ENCODE results near the gene SMARCE1. TPM values are rescaled to one million over a fixed set of nuclear protein-coding genes. Genes with fewer than 3 reads are reported as not detected.
A peak's percentile ranks its signal among the peaks of the same experiment; 100 is the strongest.

The SMARCE1 gene
- total RNA-seq (ENCODE audit: insufficient read depth, low replicate concordance): 146 TPM

- DNase-seq (ENCODE audit: low spot score): peak; percentile 83
Measured at GRCh38 chr17:40647624-40648383, at the start of gene SMARCE1. Gene SMARCE1, minus strand, starts transcription at chr17:40647818. Its CDS starts 2,016 bp downstream, at chr17:40645802.

GRCh38 chr17:40697297-40697696 is 49.7 kb upstream of the SMARCE1 start:
- DNase-seq (ENCODE audit: low spot score): peak; percentile 54

GRCh38 chr17:40696651-40697072 is 49.0 kb upstream of the SMARCE1 start:
- no peak for DNase-seq (ENCODE audit: low spot score)

- no peak for DNase-seq (ENCODE audit: low spot score)
Measured at GRCh38 chr17:40695874-40696472, 48.4 kb upstream of the SMARCE1 start.

- DNase-seq (ENCODE audit: low spot score): peak; percentile 78
Measured at GRCh38 chr17:40694584-40694983, 47.0 kb upstream of the SMARCE1 start.

- no peak for DNase-seq (ENCODE audit: low spot score)
Measured at GRCh38 chr17:40687106-40687505, 39.5 kb upstream of the SMARCE1 start.

- peak; percentile 17 for DNase-seq (ENCODE audit: low spot score)
Measured at GRCh38 chr17:40686192-40686591, 38.6 kb upstream of the SMARCE1 start.

- no peak for DNase-seq (ENCODE audit: low spot score)
Measured at GRCh38 chr17:40680998-40681397, 33.4 kb upstream of the SMARCE1 start.

- no peak for DNase-seq (ENCODE audit: low spot score)
Measured at GRCh38 chr17:40679523-40679907, 31.9 kb upstream of the SMARCE1 start.

GRCh38 chr17:40678902-40679522 is 31.4 kb upstream of the SMARCE1 start:
- DNase-seq (ENCODE audit: low spot score): no peak

GRCh38 chr17:40675905-40676304 is 28.3 kb upstream of the SMARCE1 start:
- no peak for DNase-seq (ENCODE audit: low spot score)

- no peak for DNase-seq (ENCODE audit: low spot score)
Measured at GRCh38 chr17:40672654-40673053, 25.0 kb upstream of the SMARCE1 start.

GRCh38 chr17:40671282-40671681 is 23.7 kb upstream of the SMARCE1 start:
- no peak for DNase-seq (ENCODE audit: low spot score)

GRCh38 chr17:40666331-40666730 is 18.7 kb upstream of the SMARCE1 start:
- DNase-seq (ENCODE audit: low spot score): no peak

GRCh38 chr17:40664582-40665333 is 17.1 kb upstream of the SMARCE1 start, which contains the start of gene KRT222:
Gene KRT222, minus strand, starts transcription at chr17:40665177. Its CDS starts 78 bp downstream, at chr17:40665099.
- peak; percentile 6 for DNase-seq (ENCODE audit: low spot score)

GRCh38 chr17:40663252-40663651 is 15.6 kb upstream of the SMARCE1 start:
- no peak for DNase-seq (ENCODE audit: low spot score)

- no peak for DNase-seq (ENCODE audit: low spot score)
Measured at GRCh38 chr17:40659911-40660310, 12.3 kb upstream of the SMARCE1 start.

GRCh38 chr17:40658396-40658795 is 10.8 kb upstream of the SMARCE1 start:
- DNase-seq (ENCODE audit: low spot score): no peak

- DNase-seq (ENCODE audit: low spot score): no peak
Measured at GRCh38 chr17:40651939-40652338, 4.3 kb upstream of the SMARCE1 start.

GRCh38 chr17:40648384-40648968 is 858 bp upstream of the SMARCE1 start:
- no peak for DNase-seq (ENCODE audit: low spot score)
